ENCODE data around the gene ERICH4.

DNA sequence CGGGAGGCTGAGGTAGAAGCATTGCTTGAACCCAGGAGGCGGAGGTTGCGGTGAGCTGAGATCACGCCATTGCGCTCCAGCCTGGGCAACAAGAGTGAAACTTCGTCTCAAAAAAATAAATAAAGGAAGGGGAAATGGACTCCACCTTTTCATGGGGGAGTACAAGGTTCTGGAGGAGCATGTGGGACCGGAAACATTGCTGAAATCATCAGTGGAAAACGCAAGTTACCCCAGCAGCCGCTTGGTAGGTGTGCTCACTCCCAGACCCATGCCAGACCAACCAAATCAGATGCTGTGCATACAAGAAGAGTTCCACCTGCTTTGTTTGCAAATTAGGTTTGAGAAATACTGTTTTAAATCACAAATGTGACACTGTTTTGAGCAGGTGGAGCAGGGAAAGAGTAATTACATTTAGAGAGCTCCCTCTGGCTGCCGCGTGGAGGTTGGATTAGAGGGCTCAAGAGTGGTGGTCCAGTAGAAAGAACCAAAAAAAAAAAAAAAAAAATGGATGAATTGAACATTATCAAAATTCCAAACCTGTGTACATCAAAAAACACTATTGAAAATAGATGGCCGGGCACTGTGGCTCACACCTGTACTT lies 4.9 kb downstream of the ERICH4 start:
- TF ChIP-seq, protein P1, sequence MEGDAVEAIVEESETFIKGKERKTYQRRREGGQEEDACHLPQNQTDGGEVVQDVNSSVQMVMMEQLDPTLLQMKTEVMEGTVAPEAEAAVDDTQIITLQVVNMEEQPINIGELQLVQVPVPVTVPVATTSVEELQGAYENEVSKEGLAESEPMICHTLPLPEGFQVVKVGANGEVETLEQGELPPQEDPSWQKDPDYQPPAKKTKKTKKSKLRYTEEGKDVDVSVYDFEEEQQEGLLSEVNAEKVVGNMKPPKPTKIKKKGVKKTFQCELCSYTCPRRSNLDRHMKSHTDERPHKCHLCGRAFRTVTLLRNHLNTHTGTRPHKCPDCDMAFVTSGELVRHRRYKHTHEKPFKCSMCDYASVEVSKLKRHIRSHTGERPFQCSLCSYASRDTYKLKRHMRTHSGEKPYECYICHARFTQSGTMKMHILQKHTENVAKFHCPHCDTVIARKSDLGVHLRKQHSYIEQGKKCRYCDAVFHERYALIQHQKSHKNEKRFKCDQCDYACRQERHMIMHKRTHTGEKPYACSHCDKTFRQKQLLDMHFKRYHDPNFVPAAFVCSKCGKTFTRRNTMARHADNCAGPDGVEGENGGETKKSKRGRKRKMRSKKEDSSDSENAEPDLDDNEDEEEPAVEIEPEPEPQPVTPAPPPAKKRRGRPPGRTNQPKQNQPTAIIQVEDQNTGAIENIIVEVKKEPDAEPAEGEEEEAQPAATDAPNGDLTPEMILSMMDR (IDR thresholded peaks at IDR 0.05) = peak; percentile 4; the same call in 1 of the 3 replicates
- no peak for TF ChIP-seq POLR2A (IDR thresholded peaks at IDR 0.05; ENCODE audit: low read length)
- no peak for TF ChIP-seq BHLHE40 (IDR thresholded peaks at IDR 0.05; ENCODE audit: low read depth, low read length)
- no peak for TF ChIP-seq CBX2 (IDR thresholded peaks at IDR 0.05; ENCODE audit: borderline replicate concordance, low read depth)
- TF ChIP-seq RAD21 (conservative IDR thresholded peaks at IDR 0.05 in 1 of 2, IDR thresholded peaks at IDR 0.05 in 1 of 2) = no peak
- TF ChIP-seq, protein P2, sequence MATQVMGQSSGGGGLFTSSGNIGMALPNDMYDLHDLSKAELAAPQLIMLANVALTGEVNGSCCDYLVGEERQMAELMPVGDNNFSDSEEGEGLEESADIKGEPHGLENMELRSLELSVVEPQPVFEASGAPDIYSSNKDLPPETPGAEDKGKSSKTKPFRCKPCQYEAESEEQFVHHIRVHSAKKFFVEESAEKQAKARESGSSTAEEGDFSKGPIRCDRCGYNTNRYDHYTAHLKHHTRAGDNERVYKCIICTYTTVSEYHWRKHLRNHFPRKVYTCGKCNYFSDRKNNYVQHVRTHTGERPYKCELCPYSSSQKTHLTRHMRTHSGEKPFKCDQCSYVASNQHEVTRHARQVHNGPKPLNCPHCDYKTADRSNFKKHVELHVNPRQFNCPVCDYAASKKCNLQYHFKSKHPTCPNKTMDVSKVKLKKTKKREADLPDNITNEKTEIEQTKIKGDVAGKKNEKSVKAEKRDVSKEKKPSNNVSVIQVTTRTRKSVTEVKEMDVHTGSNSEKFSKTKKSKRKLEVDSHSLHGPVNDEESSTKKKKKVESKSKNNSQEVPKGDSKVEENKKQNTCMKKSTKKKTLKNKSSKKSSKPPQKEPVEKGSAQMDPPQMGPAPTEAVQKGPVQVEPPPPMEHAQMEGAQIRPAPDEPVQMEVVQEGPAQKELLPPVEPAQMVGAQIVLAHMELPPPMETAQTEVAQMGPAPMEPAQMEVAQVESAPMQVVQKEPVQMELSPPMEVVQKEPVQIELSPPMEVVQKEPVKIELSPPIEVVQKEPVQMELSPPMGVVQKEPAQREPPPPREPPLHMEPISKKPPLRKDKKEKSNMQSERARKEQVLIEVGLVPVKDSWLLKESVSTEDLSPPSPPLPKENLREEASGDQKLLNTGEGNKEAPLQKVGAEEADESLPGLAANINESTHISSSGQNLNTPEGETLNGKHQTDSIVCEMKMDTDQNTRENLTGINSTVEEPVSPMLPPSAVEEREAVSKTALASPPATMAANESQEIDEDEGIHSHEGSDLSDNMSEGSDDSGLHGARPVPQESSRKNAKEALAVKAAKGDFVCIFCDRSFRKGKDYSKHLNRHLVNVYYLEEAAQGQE (IDR thresholded peaks at IDR 0.05) = no peak
- TF ChIP-seq JUNB (IDR thresholded peaks at IDR 0.05) = no peak
- TF ChIP-seq TP53 (CRISPR knock-in tag; IDR thresholded peaks at IDR 0.05) = no peak
- TF ChIP-seq RCOR1 (IDR thresholded peaks at IDR 0.05; ENCODE audit: low read depth, low read length) = no peak
- TF ChIP-seq, protein P3, sequence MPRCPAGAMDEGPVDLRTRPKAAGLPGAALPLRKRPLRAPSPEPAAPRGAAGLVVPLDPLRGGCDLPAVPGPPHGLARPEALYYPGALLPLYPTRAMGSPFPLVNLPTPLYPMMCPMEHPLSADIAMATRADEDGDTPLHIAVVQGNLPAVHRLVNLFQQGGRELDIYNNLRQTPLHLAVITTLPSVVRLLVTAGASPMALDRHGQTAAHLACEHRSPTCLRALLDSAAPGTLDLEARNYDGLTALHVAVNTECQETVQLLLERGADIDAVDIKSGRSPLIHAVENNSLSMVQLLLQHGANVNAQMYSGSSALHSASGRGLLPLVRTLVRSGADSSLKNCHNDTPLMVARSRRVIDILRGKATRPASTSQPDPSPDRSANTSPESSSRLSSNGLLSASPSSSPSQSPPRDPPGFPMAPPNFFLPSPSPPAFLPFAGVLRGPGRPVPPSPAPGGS (IDR thresholded peaks at IDR 0.05) = no peak
- no peak for TF ChIP-seq CEBPB (IDR thresholded peaks at IDR 0.05)
- no peak for TF ChIP-seq ZFP36 (IDR thresholded peaks at IDR 0.05; ENCODE audit: borderline replicate concordance, partially characterized antibody)
- no peak for TF ChIP-seq RFX5 (IDR thresholded peaks at IDR 0.05)
